Tibial artery (tissue), 4 donors: ENCODE measurements around the gene PPP1R13L.
A peak's percentile ranks its signal among the peaks of the same experiment; 100 is the strongest.
"Not testable (repeated sequence)": the region's sequence is repeated elsewhere in the genome, so short reads cannot be mapped to it uniquely, and the experiment has no call there.

Experiments used
- DNase-seq, 2 donors: peaks; one replicate each; pipeline ENCODE4 v3.0.0-alpha.2; 2019
- H3K27ac ChIP-seq, 2 donors: fragments of 200-600 bp; sonication (generic) in 1 of 2; 1 replicate in 1 of 2; 2 replicates in 1 of 2; pipeline ENCODE4 v1.5.1; 2018 to 2019; ENCODE audit warnings: mild to moderate bottlenecking in 1 of 2
- H3K27me3 ChIP-seq, 2 donors: fragments of 200-600 bp; sonication (generic) in 1 of 2; one replicate each; pipeline versions ENCODE4 v1.5.1 to v1.6.0; 2016 to 2019
- H3K36me3 ChIP-seq, 3 donors: fragments of 200-600 bp; sonication (generic) in 2 of 3; one replicate each; pipeline ENCODE4 v1.5.1; 2016 to 2019; ENCODE audit warnings: mild to moderate bottlenecking in 2 of 3
- H3K4me1 ChIP-seq, 4 donors: fragments of 200-600 bp; sonication (generic) in 2 of 4; 1 replicate in 3 of 4; 2 replicates in 1 of 4; pipeline ENCODE4 v1.5.1; 2016 to 2019
- H3K4me3 ChIP-seq, 2 donors: fragments of 200-600 bp; sonication (generic) in 1 of 2; 1 replicate in 1 of 2; 2 replicates in 1 of 2; pipeline ENCODE4 v1.5.1; 2018 to 2019; ENCODE audit warnings: mild to moderate bottlenecking in 2 of 2
- H3K9me3 ChIP-seq, 3 donors: fragments of 200-600 bp; sonication (generic) in 1 of 3; one replicate each; pipeline ENCODE4 v1.5.1; 2016 to 2019
- CTCF ChIP-seq, 2 experiments: fragments of 200-600 bp in 1 of 2; fragments of 450-650 bp in 1 of 2; IDR thresholded peaks; one replicate each; pipeline ENCODE4 v1.5.1; 2017 to 2019; ENCODE audit warnings: antibody characterized with exemption in 2 of 2, mild to moderate bottlenecking in 1 of 2, moderate library complexity in 1 of 2
- intact Hi-C: fragments of 100-400 bp; cut with DNase I; formaldehyde crosslinking; loops from one replicate; pipeline ENCODE4 v1.15.0; 2023; ENCODE audit warnings: low total_unique reads

The PPP1R13L gene

GRCh38 chr19:45440259-45440638 lies 35.4 kb upstream of the PPP1R13L start:
- Histone ChIP-seq H3K27ac (peak overlapping the region; percentile 92), H3K4me1 (peaks cover 5 to 34% (median 26%) of the 10 kb centered on the region in 4 donors), H3K27me3 (no peaks in the 10 kb centered on the region), H3K9me3 (no peaks in the 10 kb centered on the region), H3K4me3 (peak overlapping the region; percentile 60 to 80), H3K36me3 (no peaks in the 10 kb centered on the region)
- DNase-seq, result no peak
- intact Hi-C loops, result no loop called here
- TF ChIP-seq CTCF (IDR thresholded peaks at IDR 0.05), result no peak

- peak overlapping the region; percentile 60 to 80 for H3K4me3 ChIP-seq
- H3K36me3 ChIP-seq, result no peaks in the 10 kb centered on the region
- H3K27ac ChIP-seq, result peak overlapping the region; percentile 92
- H3K4me1 ChIP-seq, result peaks cover 5 to 32% (median 24%) of the 10 kb centered on the region in 4 donors
- DNase-seq, result peak; percentile 87 to 95
- no peaks in the 10 kb centered on the region for H3K9me3 ChIP-seq
- intact Hi-C loops, result loop anchor here (2.0 kb wide), 1 partner anchor 39 kb away; no protein-coding TSS in a partner anchor
- H3K27me3 ChIP-seq, result no peaks in the 10 kb centered on the region
- TF ChIP-seq CTCF (IDR thresholded peaks at IDR 0.05), result peak; percentile 99
Measured at GRCh38 chr19:45439569-45440258, 34.8 kb upstream of the PPP1R13L start.

GRCh38 chr19:45439190-45439568 lies 34.3 kb upstream of the PPP1R13L start:
- Histone ChIP-seq H3K27me3 (no peaks in the 10 kb centered on the region), H3K27ac (peak overlapping the region; percentile 92), H3K9me3 (no peaks in the 10 kb centered on the region), H3K4me3 (peak overlapping the region; percentile 60 to 80), H3K36me3 (no peaks in the 10 kb centered on the region), H3K4me1 (peaks cover 1 to 27% (median 22%) of the 10 kb centered on the region in 4 donors)
- intact Hi-C loops, result loop anchor here (2.0 kb wide), 1 partner anchor 40 kb away; no protein-coding TSS in a partner anchor
- TF ChIP-seq CTCF (IDR thresholded peaks at IDR 0.05), result no peak
- DNase-seq, result no peak

GRCh38 chr19:45437328-45437727 lies 32.5 kb upstream of the PPP1R13L start:
- no peak overlapping the region for H3K4me3 ChIP-seq
- no peak for TF ChIP-seq CTCF (IDR thresholded peaks at IDR 0.05)
- intact Hi-C loops, result no loop called here
- DNase-seq, result no peak
- H3K4me1 ChIP-seq, result peaks cover 0 to 17% (median 9%) of the 10 kb centered on the region in 4 donors
- no peaks in the 10 kb centered on the region for H3K9me3 ChIP-seq
- H3K36me3 ChIP-seq, result no peaks in the 10 kb centered on the region
- no peaks in the 10 kb centered on the region for H3K27me3 ChIP-seq
- H3K27ac ChIP-seq, result no peak overlapping the region

- H3K4me3 ChIP-seq, H3K36me3 ChIP-seq, H3K27me3 ChIP-seq, H3K9me3 ChIP-seq, intact Hi-C loops, DNase-seq, H3K27ac ChIP-seq: not testable (repeated sequence)
- H3K4me1 ChIP-seq, result peaks cover 0 to 23% (median 16%) of the 10 kb centered on the region in 4 donors
Measured at GRCh38 chr19:45432543-45432942, 27.7 kb upstream of the PPP1R13L start.

GRCh38 chr19:45431008-45431407 lies 26.1 kb upstream of the PPP1R13L start:
- H3K27ac ChIP-seq, H3K4me3 ChIP-seq, H3K27me3 ChIP-seq, intact Hi-C loops, H3K36me3 ChIP-seq, H3K9me3 ChIP-seq, DNase-seq: not testable (repeated sequence)
- peaks cover 0 to 31% (median 18%) of the 10 kb centered on the region in 4 donors for H3K4me1 ChIP-seq

- intact Hi-C loops, H3K27me3 ChIP-seq, H3K9me3 ChIP-seq, H3K4me3 ChIP-seq, H3K36me3 ChIP-seq, DNase-seq: not testable (repeated sequence)
- peaks cover 0 to 39% (median 24%) of the 10 kb centered on the region in 4 donors for H3K4me1 ChIP-seq
- H3K27ac ChIP-seq, result peak overlapping the region; percentile 94 to 95
Measured at GRCh38 chr19:45429896-45430295, 25.0 kb upstream of the PPP1R13L start.
